ENCODE results near the gene GRID2.

GRCh38 chr4:92847026-92847425 is 543.3 kb downstream of the GRID2 start:
- TF ChIP-seq RAD21 (conservative IDR thresholded peaks at IDR 0.05) (no peak), REST (IDR thresholded peaks at IDR 0.05; ENCODE audit: borderline replicate concordance) (no peak), CTCF (IDR thresholded peaks at IDR 0.05; ENCODE audit: poor library complexity, severe bottlenecking) (no peak)

Measured in neural cell (in vitro differentiated cells).